Activated CD4-positive, CD25-positive, alpha-beta regulatory T cell treated with anti-CD3 and anti-CD28 coated beads, Interleukin-2, amount 50 U/mL, for 16 hours (primary cell): ENCODE results near the gene COPA.
A peak's percentile ranks its signal among the peaks of the same experiment; 100 is the strongest.
"Not testable (repeated sequence)": the region's sequence is repeated elsewhere in the genome, so short reads cannot be mapped to it uniquely, and the experiment has no call there.

Source experiments
- DNase-seq: peaks from one replicate; pipeline ENCODE4 v3.0.0-alpha.2; 2020; ENCODE audit warnings: low read depth, low spot score

COPA gene

DNA sequence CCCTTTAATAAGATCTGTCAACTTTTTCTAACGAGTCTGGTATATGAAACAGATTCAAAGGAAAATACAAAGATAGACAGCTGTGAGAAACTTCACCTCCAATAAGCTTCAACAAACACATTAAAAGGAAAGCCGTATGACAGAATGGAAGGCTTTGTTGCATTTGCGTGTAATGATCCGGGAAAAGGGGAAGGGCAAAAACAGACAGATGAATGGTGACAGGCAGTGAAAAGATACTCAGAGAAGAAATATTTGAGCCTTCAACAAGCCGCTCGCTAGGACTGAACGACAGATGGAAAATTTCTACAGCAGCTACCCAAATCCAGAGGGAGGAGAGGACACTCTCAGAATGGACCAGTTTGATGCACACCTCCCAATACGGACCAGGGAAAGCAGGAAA, 14.9 kb downstream of the COPA start:
- no peak for DNase-seq

DNA sequence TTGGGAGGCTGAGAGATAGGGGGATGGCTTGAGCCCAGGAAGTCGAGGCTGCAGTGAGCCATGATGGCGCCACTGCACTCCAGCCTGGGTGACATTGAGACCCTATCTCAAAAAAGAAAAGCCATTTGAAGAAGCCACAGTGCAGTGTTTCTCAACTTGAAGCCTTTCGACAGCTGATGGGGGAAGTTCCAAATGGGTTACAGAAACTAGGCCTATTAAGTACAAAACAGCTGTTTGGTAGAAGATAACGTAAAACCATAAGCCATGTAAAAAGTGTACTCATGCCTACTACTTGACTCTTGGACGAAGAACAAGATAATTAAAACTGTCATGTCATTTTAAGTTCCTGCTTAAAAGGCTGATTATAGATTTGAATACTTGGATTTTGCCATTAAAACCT, 16.6 kb downstream of the COPA start:
- no peak for DNase-seq

DNA sequence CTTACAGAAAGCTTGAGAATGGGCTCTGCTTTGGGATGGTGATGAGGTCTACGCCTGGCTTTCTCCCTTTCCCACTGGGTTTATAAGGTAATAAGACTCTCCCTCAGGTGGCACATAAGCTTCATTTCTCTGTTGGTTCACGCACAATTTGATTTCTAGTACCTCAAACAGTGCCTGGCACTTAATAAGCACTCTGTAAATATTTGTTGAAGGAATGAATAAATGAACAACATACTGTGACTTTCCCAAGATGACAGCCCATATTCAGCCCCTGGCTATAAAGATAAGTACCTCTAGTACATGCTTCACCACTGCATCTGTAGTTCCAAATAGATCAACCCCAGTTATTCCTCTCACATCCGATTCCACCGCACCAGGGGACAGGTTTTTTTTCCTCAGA, 17.8 kb downstream of the COPA start:
- no peak for DNase-seq

DNA sequence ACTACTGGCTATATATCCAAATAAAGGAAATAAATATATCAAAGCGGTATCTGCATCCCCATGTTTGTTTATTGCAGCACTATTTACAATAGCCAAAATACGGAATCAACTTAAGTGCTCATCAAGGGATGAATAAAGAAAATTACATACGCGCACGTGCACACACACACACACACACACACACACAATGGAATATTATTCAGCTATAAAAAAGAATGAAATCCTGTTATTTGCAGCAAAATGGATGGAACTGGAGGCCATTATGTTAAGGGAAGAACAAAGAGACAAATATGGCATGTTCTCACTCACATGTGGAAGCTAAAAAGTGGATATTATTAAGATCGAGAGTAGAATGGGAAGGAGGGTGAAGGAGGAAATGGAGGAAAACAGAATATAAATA, 20.2 kb downstream of the COPA start:
- DNase-seq = no peak

- no peak for DNase-seq
Measured at GRCh38 chr1:160315359-160315758, 27.7 kb downstream of the COPA start.

GRCh38 chr1:160309571-160309970, 33.5 kb downstream of the COPA start:
- no peak for DNase-seq

DNA sequence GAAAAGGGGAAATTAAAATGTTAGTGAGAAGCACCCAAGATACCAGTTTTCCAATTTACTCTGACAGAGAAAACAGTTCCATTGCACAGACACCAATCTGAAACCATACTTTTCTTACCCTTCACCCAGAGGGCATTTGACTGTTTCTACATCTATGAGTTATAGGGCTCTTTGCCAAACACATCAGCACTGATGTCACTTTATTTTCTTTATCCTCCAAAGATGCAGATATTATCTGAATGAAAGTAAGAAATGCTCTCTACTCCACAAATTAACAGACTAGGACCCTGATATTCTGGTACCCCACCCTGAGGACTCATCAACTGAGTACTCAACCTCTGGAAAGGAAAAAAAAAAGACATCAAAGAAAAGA, 33.9 kb downstream of the COPA start:
- DNase-seq = no peak

GRCh38 chr1:160308451-160309184, 34.4 kb downstream of the COPA start:
- no peak for DNase-seq

- DNase-seq = no peak
Measured at GRCh38 chr1:160307118-160307791, 35.8 kb downstream of the COPA start.

DNA sequence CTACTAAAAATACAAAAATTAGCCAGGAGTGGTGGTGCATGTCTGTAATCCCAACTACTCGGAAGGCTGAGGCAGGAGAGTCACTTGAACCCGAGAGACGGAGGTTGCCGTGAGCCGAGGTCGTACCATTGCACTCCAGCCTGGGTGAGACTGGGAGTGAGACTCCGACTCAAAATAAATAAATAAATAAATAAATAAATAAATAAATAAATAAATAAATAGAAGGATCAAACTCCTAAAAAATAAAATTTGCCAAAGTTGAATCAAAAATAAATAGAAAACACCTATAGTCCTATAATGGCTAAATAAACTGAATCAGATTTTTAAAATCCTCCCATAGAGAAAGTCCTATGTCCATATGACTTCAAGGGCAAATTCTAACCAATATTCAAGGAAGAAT, 42.9 kb downstream of the COPA start:
- no peak for DNase-seq

- no peak for DNase-seq
Measured at GRCh38 chr1:160296036-160296435, 47.0 kb downstream of the COPA start.

- no peak for DNase-seq
Measured at GRCh38 chr1:160293020-160293968, 49.8 kb downstream of the COPA start.

GRCh38 chr1:160291248-160292220, 51.5 kb downstream of the COPA start:
- peak; percentile 42 for DNase-seq

DNA sequence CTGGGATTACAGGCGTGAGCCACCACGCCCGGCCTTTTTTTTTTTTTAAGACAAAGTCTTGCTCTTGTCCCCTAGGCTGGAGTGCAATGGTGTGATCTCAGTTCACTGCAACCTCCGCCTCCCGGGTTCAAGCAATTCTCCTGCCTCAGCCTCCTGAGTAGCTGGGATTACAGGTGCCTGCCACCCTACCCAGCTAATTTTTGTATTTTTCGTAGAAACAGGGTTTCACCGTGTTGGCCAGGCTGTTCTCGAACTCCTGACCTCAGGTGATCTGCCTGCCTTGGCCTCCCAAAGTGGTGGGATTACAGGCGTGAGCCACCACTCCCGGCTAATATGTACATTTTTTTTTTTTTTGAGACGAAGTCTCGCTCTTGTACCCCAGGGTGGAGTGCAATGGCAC, 55.3 kb downstream of the COPA start:
- DNase-seq = not testable (repeated sequence)

DNA sequence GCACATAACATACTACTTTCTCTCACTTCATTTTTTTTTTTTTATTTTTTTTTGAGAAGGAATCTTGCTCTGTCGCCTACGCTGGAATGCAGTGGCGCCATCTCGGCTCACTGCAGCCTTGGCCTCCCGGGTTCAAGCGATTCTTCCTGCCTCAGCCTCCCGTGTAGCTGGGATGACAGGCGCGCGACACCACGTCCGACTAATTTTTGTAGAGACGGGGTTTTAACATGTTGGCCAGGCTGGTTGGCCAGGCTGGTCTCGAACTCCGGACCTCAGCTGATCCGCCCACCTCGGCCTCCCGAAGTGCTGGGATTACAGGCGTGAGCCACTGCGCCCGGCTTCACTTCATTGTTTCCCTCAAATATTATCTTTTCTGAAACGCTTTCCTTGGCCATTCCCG, 57.5 kb downstream of the COPA start:
- DNase-seq = no peak

- peak; percentile 90 for DNase-seq
Measured at GRCh38 chr1:160284782-160285344, 58.2 kb downstream of the COPA start, which contains the start of gene PEX19. PEX19 (minus strand) TSS chr1:160285133; CDS start chr1:160285124, 9 bp downstream.

GRCh38 chr1:160284220-160284781, 58.7 kb downstream of the COPA start:
- no peak for DNase-seq

DNA sequence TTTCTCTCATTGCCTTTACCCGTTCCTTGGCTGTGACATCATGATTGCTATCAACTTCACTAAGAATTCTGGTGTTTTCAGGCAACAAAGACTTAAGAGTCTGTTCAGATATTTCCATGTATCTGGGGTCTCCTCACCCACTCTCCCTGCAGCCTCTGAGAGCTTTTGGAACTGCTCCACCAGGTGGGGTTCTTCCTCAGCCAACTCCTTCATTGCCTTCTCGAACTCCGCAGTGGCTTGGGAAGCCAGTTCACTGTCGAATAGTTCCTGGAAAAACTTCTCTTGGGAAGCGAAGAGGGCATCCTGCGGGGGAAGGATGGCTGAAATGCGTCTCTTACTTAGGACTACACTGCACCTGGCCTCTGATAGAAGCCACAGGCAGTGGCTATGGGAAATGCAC, 60.2 kb downstream of the COPA start:
- DNase-seq = no peak

DNA sequence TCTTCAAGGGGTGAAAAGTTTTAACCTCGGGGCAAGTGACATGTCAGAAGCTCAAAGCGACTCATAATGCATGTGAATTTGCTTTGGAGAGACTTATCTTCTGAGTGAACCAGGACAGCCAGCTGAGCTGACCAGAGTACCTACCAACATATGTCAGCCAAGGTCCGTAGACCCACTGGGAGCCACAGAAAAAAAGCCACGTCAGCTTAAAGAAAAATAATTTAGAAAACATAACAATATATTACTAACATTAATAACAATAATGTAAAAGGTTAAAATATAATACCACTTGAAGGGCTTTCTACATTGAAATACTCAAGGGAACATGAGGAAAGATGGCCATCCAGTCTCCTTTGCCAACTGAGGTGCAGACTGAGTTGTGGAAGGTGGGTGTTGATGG, 65.1 kb downstream of the COPA start:
- no peak for DNase-seq

DNA sequence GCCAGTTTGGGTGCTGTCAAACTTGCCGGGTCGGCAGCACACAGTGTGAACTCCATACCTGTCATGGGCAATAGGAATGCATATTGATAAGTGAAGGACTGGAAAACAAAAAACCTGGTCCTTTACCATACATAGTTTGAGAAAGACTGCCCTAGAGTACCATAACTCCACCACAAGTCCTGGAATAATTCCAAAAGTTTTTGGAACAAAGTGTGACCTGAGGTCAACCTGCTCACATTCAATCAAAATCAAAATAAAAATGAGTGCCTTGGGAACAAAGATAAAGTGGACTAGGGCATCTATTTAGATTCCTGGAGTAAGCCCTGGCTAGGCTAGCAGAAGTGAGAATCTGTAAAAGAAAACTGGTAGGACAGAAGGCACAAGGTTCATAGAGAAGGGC, 65.7 kb downstream of the COPA start:
- no peak for DNase-seq
